OCI-LY3 (cell line): Measurements from ENCODE around the gene SMARCA4.

Experiments
- H2AFZ ChIP-seq: fragments of 200-600, 300-600 bp; shearing (Covaris generic); 2 replicates; pipeline ENCODE4 v1.6.0; 2014; ENCODE audit warnings: antibody characterized with exemption, low read depth, low read length
- H3K27ac ChIP-seq: fragments of 200-600, 300-600 bp; sonication (generic); 2 replicates; pipeline ENCODE4 v1.5.1; 2014; ENCODE audit warnings: mild to moderate bottlenecking, low read length, moderate library complexity, mixed read lengths
- H3K27me3 ChIP-seq: fragments of 200-600, 300-600 bp; sonication (generic); 2 replicates; pipeline ENCODE4 v1.6.1; 2014; ENCODE audit warnings: low read depth, low read length, mixed read lengths
- H3K36me3 ChIP-seq: fragments of 200-600, 300-600 bp; sonication (generic); replicated peaks from 2 replicates; pipeline ENCODE3; 2014; ENCODE audit warnings: low read depth, low read length, mixed read lengths
- H3K4me1 ChIP-seq: fragments of 300-600, 200-600 bp; sonication (generic); 2 replicates; pipeline ENCODE4 v1.6.1; 2014; ENCODE audit warnings: low read length, mixed read lengths
- H3K4me2 ChIP-seq: fragments of 200-600, 300-600 bp; sonication (generic); 2 replicates; pipeline ENCODE4 v1.6.1; 2014; ENCODE audit warnings: low read length, mixed read lengths
- H3K4me3 ChIP-seq: fragments of 300-600, 200-600 bp; sonication (generic); 2 replicates; pipeline ENCODE4 v1.5.1; 2014; ENCODE audit warnings: antibody characterized with exemption, mild to moderate bottlenecking, low read length, moderate library complexity
- H3K79me2 ChIP-seq: fragments of 300-600, 200-600 bp; shearing (Covaris generic); 2 replicates; pipeline ENCODE4 v1.6.1; 2014; ENCODE audit warnings: mild to moderate bottlenecking, low read length, mixed read lengths
- H3K9ac ChIP-seq: fragments of 300-600, 200-600 bp; shearing (Covaris generic); 2 replicates; pipeline ENCODE4 v1.6.0; 2014; ENCODE audit warnings: mild to moderate bottlenecking, low read length, moderate library complexity
- H3K9me3 ChIP-seq: fragments of 200-600, 300-600 bp; shearing (Covaris generic); 2 replicates; pipeline ENCODE4 v1.6.1; 2014; ENCODE audit warnings: low read length, mixed read lengths; ENCODE audit not compliant: insufficient read depth
- H4K20me1 ChIP-seq: fragments of 200-600, 300-600 bp; sonication (generic); 2 replicates; pipeline ENCODE4 v1.6.1; 2016; ENCODE audit warnings: low read length, mixed read lengths; ENCODE audit not compliant: insufficient read depth
- CTCF ChIP-seq: fragments of 200-600, 300-600 bp; sonication (generic); IDR thresholded peaks from 2 replicates; pipeline ENCODE4 v1.5.1; 2014; ENCODE audit warnings: antibody characterized with exemption, low read length, low read depth
- EZH2phosphoT487 ChIP-seq: fragments of 200-600 bp; shearing (Covaris generic); IDR thresholded peaks from 2 replicates; pipeline ENCODE4 v1.6.1; 2018; ENCODE audit warnings: antibody characterized with exemption, mixed run types, low read depth

Gene SMARCA4

GRCh38 chr19:11054628-11055027 lies 93.8 kb downstream of the SMARCA4 start:
- Histone ChIP-seq H3K36me3 (peaks cover 54% of the 10 kb centered on the region), H4K20me1 (peaks cover 59% of the 10 kb centered on the region), H3K4me3 (no peak overlapping the region), H3K79me2 (no peaks in the 10 kb centered on the region), H3K27me3 (peaks cover 4% of the 10 kb centered on the region; the same call in 1 of the 2 replicates), H3K4me2 (no peak overlapping the region), H3K9ac (no peak overlapping the region), H3K9me3 (no peaks in the 10 kb centered on the region), H3K27ac (no peak overlapping the region), H2AFZ (no peak overlapping the region), H3K4me1 (peaks cover 1% of the 10 kb centered on the region)
- TF ChIP-seq CTCF: no peak
- TF ChIP-seq EZH2phosphoT487: no peak

DNA sequence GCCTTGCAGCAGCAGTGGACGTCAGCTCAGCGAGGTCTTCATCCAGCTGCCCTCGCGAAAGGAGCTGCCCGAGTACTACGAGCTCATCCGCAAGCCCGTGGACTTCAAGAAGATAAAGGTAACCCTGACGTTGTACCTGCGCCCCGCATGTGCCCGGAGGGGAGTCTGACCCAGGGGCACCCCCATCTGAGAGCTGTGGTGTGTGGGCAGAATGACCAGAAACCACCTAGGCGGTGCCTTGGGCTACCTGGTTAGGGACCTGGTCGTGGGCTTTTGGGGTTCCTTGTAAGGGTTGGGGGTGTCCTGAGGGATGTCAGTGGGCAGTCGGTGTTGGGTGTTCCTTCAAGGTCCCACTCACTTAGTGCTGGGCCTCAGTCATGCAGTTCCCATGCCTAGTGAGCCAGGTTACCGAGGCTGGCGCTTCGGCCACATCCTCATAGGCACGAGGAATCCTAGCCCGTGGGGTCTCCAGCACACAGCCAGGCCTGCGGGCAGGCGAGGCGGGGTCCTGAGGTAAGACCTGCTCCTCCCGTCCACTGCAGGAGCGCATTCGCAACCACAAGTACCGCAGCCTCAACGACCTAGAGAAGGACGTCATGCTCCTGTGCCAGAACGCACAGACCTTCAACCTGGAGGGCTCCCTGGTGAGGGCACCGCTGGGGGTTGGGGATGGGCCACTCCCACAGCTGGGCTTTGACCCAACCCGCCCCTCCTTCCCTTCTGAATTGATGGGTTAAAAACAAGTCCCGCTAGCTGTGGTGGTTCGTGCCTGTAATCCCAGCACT lies 97.6 kb downstream of the SMARCA4 start:
- H4K20me1 ChIP-seq: peaks cover 41% of the 10 kb centered on the region
- H3K79me2 ChIP-seq: no peaks in the 10 kb centered on the region
- no peaks in the 10 kb centered on the region for H3K9me3 ChIP-seq
- peaks cover 52% of the 10 kb centered on the region for H3K36me3 ChIP-seq
- TF ChIP-seq EZH2phosphoT487 (no peak), CTCF (no peak)
- H3K27me3 ChIP-seq: no peaks in the 10 kb centered on the region
- H3K4me2 ChIP-seq: no peak overlapping the region
- H2AFZ ChIP-seq: no peak overlapping the region
- H3K9ac ChIP-seq: no peak overlapping the region
- H3K27ac ChIP-seq: no peak overlapping the region
- H3K4me3 ChIP-seq: no peak overlapping the region
- no peaks in the 10 kb centered on the region for H3K4me1 ChIP-seq

- no peak overlapping the region for H3K9ac ChIP-seq
- no peak overlapping the region for H3K4me3 ChIP-seq
- TF ChIP-seq CTCF (no peak), EZH2phosphoT487 (no peak)
- H4K20me1 ChIP-seq: peaks cover 28% of the 10 kb centered on the region
- H3K79me2 ChIP-seq: no peaks in the 10 kb centered on the region
- H3K27ac ChIP-seq: no peak overlapping the region
- H3K4me1 ChIP-seq: no peaks in the 10 kb centered on the region
- H3K9me3 ChIP-seq: no peaks in the 10 kb centered on the region
- H3K36me3 ChIP-seq: peaks cover 46% of the 10 kb centered on the region
- H3K27me3 ChIP-seq: no peaks in the 10 kb centered on the region
- no peak overlapping the region for H2AFZ ChIP-seq
- no peak overlapping the region for H3K4me2 ChIP-seq
Observed at GRCh38 chr19:11059511-11060358, 98.9 kb downstream of the SMARCA4 start.

GRCh38 chr19:11061952-11062351 lies 101.1 kb downstream of the SMARCA4 start:
- H3K4me3 ChIP-seq: no peak overlapping the region
- no peaks in the 10 kb centered on the region for H3K79me2 ChIP-seq
- H3K36me3 ChIP-seq: peaks cover 47% of the 10 kb centered on the region
- no peak overlapping the region for H3K9ac ChIP-seq
- H3K4me1 ChIP-seq: no peaks in the 10 kb centered on the region
- TF ChIP-seq CTCF (no peak), EZH2phosphoT487 (no peak)
- no peak overlapping the region for H3K4me2 ChIP-seq
- peaks cover 23% of the 10 kb centered on the region for H4K20me1 ChIP-seq
- H3K27me3 ChIP-seq: no peaks in the 10 kb centered on the region
- H3K9me3 ChIP-seq: no peaks in the 10 kb centered on the region
- no peak overlapping the region for H3K27ac ChIP-seq
- H2AFZ ChIP-seq: no peak overlapping the region
